Activated CD4-positive, alpha-beta T cell treated with anti-CD3 and anti-CD28 coated beads, Interleukin-2, Interleukin-6, amounts not matched to agents 100 ng/mL and 50 ng/mL, durations not matched to agents 16 hours and 8 hours (primary cell): ENCODE measurements around the gene NCAPD2.

ENCODE experiments used
- DNase-seq: peaks from one replicate; pipeline ENCODE4 v3.0.0-alpha.2; 2020

NCAPD2 gene

GRCh38 chr12:6534945-6535696, 41.2 kb downstream of the NCAPD2 start:
- DNase-seq = peak; percentile 90

DNA sequence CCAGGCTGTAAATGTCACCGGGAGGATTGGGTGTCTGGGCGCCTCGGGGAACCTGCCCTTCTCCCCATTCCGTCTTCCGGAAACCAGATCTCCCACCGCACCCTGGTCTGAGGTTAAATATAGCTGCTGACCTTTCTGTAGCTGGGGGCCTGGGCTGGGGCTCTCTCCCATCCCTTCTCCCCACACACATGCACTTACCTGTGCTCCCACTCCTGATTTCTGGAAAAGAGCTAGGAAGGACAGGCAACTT, 41.7 kb downstream of the NCAPD2 start:
- DNase-seq = no peak

- DNase-seq = peak; percentile 45
Measured at GRCh38 chr12:6535960-6536847, 42.3 kb downstream of the NCAPD2 start.

GRCh38 chr12:6536894-6537579, 43.1 kb downstream of the NCAPD2 start:
- DNase-seq = peak; percentile 47

DNA sequence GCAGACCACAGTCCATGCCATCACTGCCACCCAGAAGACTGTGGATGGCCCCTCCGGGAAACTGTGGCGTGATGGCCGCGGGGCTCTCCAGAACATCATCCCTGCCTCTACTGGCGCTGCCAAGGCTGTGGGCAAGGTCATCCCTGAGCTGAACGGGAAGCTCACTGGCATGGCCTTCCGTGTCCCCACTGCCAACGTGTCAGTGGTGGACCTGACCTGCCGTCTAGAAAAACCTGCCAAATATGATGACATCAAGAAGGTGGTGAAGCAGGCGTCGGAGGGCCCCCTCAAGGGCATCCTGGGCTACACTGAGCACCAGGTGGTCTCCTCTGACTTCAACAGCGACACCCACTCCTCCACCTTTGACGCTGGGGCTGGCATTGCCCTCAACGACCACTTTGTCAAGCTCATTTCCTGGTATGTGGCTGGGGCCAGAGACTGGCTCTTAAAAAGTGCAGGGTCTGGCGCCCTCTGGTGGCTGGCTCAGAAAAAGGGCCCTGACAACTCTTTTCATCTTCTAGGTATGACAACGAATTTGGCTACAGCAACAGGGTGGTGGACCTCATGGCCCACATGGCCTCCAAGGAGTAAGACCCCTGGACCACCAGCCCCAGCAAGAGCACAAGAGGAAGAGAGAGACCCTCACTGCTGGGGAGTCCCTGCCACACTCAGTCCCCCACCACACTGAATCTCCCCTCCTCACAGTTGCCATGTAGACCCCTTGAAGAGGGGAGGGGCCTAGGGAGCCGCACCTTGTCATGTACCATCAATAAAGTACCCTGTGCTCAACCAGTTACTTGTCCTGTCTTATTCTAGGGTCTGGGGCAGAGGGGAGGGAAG, 43.9 kb downstream of the NCAPD2 start:
- peak; percentile 88 for DNase-seq

GRCh38 chr12:6538420-6539313, 44.8 kb downstream of the NCAPD2 start:
- peak; percentile 69 for DNase-seq

- no peak for DNase-seq
Measured at GRCh38 chr12:6539314-6539682, 45.4 kb downstream of the NCAPD2 start.

DNA sequence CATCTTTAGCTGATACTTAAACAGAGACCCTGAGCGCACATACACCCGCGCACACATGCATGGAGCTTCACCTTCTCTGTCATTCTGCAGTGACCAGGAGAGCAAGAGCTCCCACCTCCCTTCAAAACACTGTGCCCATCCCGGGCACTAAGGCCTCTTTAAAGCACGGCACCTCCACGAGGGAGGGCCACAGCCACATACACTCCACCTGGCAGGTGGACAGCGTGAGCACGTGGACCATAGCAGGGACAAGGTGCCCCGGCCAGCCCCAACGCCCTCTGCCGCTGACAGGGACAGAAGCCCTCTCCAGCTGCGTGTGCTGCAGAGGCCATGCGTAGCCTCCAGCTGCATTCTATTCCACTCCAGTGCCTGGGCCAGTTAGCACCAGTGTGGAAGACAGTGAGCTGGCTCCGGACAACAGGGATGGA, 45.8 kb downstream of the NCAPD2 start:
- DNase-seq = peak; percentile 36

- DNase-seq = peak; percentile 70
Measured at GRCh38 chr12:6540181-6540877, 46.4 kb downstream of the NCAPD2 start.

DNA sequence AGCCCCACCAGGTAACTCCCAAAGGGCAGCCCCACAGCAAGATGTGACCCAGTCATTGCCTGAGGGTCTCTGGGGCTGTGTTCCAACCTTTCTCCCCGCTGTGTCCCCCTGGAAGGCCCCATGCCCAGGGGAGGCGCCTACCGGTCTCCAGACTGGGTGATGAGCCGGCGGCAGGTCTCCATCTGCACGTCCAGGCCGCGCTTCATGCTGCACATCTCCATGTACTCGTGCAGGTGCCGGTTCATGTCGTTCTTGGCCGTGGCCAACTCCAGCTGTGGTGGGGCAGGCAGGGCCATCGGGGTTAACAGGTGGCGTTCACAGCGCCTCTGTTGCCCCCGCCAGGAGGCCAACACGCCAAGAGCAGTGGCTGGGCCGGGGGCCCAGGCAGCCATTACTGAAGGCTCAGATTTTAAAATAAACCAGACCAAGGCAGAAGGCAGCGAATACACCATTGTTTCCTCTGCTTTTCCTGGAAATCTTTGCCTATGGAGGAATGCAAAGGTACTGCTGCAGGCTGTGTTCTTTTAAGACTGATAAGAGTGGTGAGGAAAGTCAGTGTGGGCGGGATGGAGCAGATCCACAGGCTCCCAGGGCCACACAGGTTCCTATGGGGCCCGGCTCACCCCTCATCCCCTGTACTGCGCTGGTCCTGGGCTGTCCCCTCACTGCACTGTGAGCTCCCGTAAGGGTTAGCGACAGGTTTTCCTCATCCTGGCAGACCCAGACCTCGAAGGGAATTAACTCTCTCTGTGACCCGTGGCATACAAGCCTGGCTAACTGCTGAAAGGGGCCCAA, 47.7 kb downstream of the NCAPD2 start:
- DNase-seq = no peak

DNA sequence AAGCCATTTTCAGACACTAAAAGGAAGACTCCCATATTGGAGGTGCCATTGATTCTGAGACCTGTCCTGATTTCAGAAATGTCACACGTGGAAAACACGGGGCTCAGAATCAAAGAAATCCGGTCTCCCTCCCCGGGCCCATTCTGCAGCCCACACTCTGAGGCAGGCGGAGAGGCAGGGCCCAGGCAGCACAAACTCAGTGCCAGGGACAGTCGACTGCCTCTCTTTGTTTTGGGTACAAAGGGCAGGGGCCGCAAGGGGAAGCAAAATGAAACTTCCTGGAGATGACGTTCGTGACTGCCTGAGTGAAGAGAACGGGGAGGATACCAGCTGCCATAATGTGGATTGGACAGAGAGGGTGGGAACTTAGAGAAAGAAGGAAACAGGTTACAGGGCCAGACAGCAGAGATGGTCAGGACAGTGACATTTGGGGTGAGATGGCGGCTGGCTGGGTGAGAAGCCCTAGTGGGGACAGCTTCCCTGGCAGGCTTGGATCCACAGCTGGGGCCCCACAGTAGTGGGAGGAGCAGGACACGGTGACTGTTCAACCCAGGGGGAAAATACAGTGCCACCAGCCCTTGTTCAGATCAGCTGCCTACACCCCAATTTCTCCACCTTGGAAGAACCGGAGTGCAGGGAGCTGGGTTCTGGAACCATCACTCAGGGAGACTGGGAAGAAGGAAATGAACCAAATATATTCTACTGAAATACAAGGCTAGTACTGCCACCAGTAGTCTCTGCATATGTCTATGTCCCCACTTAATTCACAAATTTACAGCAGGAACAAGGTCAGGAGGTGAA, 48.5 kb downstream of the NCAPD2 start:
- no peak for DNase-seq

DNA sequence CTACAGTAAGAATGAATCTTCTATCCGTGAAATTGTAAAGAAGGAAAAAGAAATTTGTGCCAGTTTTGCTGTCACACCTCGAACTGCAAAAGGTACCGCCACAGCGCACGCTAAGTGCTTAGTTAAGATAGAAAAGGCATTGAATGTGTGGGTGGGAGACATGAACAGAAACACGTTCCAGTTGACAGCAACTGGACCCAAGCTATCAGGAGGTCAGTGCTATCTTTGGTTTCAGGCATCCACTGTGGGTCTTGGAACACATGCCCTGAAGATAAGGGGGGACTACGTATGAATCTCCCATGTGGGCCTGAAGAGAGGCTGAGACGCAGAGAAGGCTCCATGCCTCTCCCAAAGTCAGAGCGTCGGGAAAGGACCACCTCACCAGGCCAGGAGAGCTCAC, 52.1 kb downstream of the NCAPD2 start:
- DNase-seq = no peak

DNA sequence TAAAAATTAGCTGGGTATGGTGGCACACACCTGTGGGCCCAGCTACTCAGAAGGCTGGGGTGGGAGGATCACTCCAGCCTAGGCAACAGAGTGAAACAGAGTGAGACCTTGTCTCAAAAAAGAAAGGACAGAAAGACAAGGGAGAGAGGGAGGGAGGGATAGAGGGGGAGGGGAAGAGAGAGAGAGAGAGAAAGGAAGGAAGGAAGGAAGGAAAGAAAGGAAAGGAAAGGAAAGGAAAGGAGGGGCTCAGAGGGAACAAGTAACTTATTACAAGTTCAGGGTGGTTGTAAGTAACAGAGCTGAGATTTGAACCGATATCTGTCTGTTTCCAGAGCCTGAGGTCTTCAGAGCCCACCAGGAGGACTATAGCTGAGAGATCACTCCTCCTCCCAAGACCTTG, 53.7 kb downstream of the NCAPD2 start:
- no peak for DNase-seq

DNA sequence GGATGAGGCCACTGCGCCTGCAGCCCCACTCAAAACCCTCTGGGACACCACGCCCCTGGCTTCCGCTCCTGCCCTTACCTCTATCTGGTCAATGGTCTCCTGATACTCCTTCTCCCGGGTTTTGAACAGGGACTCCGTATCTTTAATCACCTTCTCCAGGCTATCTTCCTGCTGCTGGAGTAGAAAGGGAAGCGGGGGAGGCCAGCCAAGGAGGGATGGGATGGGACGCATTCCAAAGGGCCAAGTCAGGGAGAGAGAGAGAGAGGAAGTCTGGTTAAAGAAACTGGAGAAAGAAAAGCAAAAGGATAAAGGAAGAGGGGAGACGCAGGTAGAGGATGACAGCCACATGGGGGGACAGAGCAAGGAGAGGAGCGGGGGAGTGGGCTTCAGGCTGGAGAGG, 54.1 kb downstream of the NCAPD2 start:
- DNase-seq = no peak

DNA sequence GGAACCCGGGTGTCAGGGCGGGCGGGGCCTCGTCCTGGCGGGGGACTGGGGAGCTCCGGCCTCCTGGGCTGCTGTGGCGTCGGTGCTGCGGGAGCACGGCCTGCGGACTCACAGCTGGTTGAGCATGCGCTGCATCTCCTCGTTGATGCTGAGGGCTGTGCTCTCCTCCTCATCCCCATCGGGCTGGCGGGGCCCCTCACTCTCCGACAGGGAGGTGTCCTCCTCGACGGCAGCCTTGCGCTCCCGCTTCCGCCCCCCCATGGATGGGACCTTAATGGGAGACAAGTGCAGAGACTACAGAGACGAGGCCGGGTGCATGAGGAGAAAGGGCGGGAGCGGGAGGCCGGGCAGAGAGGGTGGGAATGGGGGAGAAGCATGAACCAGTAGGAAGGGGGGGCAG, 54.7 kb downstream of the NCAPD2 start:
- no peak for DNase-seq

DNA sequence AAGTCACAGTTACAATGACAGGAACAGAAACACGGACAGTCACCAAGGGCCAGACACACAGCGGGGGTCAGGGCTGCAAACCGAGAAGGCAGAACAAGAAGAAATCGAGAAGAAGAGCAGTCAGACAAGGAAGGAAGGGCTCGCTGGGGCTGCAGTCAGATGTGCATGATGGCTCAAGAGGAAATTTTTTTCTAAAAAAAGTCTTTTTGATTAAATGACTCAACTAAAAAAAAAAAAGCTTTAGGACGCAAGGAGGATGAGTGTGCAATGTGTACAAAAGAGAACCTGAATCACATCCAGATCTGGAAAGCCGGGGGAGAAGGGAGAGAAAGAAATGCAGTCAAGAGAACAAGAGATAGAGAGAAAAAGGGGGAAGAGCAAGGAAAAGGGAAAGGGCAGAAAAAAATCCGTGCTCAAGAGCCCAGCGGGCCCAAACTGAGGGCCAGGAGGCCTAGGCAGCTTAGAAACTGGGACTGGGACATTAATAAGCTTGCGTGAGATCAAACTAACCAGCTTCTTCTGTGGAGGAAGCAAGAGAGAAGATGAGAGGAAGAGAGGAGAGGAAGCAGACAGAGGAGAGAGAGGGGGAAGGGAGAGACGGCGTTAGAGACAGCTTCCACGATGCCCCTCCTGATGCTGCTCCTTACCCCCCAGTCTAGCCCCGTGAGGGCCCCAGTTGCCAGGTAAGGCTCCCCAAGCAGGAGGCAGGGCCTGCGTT, 55.2 kb downstream of the NCAPD2 start:
- no peak for DNase-seq

GRCh38 chr12:6549684-6550151, 55.8 kb downstream of the NCAPD2 start:
- DNase-seq = no peak

- no peak for DNase-seq
Measured at GRCh38 chr12:6550294-6551062, 56.6 kb downstream of the NCAPD2 start.
